HL-60 (cell line): Measurements from ENCODE around the gene KDM4C.

Source experiments
- DNase-seq, 2 experiments: peaks; one replicate each; pipeline ENCODE4 v3.0.0-alpha.2; 2010 to 2020; ENCODE audit warnings: low read depth in 1 of 2, low spot score in 1 of 2
- H3K27ac ChIP-seq: fragments of 250-450 bp; sonication (Bioruptor Pico); replicated peaks from 2 replicates; pipeline ENCODE4 v1.5.1; 2020; ENCODE audit warnings: mild to moderate bottlenecking, moderate library complexity
- H3K27me3 ChIP-seq: fragments of 250-450 bp; sonication (Bioruptor Pico); 2 replicates; pipeline ENCODE4 v1.5.1; 2021; ENCODE audit warnings: mild to moderate bottlenecking, moderate library complexity; ENCODE audit not compliant: insufficient read depth, poor library complexity, severe bottlenecking
- H3K4me3 ChIP-seq: replicated peaks from 2 replicates; pipeline ENCODE4 v1.5.1; 2011; ENCODE audit warnings: mild to moderate bottlenecking, control low read depth, low read length; ENCODE audit not compliant: insufficient read depth
- GABPA ChIP-seq: IDR thresholded peaks from 2 replicates; pipeline ENCODE4 v1.6.1; 2012; ENCODE audit warnings: low read depth
- POLR2AphosphoS5 ChIP-seq: IDR thresholded peaks from 2 replicates; pipeline ENCODE4 v1.6.1; 2012; ENCODE audit warnings: low read depth
- SPI1 ChIP-seq: IDR thresholded peaks from 2 replicates; pipeline ENCODE4 v1.6.1; 2012; ENCODE audit warnings: low read depth, mild to moderate bottlenecking, borderline replicate concordance
- TF ChIP-seq, protein P1 (sequence below): IDR thresholded peaks from 2 replicates; pipeline ENCODE4 v1.6.1; 2012; ENCODE audit warnings: low read depth; ENCODE audit not compliant: insufficient replicate concordance
- TF ChIP-seq, protein P2 (sequence below): IDR thresholded peaks from one replicate; pipeline ENCODE4 v1.5.1; 2011; ENCODE audit warnings: low read length, control low read depth, inconsistent platforms; ENCODE audit not compliant: insufficient read depth

The KDM4C gene

GRCh38 chr9:6931913-6932312 is 174.1 kb downstream of the KDM4C start:
- Histone ChIP-seq H3K27ac (no peak overlapping the region), H3K27me3 (no peaks in the 10 kb centered on the region), H3K4me3 (no peak overlapping the region)
- no peak for DNase-seq
- TF ChIP-seq SPI1 (no peak), POLR2AphosphoS5 (no peak), GABPA (no peak)
- TF ChIP-seq, protein P1, sequence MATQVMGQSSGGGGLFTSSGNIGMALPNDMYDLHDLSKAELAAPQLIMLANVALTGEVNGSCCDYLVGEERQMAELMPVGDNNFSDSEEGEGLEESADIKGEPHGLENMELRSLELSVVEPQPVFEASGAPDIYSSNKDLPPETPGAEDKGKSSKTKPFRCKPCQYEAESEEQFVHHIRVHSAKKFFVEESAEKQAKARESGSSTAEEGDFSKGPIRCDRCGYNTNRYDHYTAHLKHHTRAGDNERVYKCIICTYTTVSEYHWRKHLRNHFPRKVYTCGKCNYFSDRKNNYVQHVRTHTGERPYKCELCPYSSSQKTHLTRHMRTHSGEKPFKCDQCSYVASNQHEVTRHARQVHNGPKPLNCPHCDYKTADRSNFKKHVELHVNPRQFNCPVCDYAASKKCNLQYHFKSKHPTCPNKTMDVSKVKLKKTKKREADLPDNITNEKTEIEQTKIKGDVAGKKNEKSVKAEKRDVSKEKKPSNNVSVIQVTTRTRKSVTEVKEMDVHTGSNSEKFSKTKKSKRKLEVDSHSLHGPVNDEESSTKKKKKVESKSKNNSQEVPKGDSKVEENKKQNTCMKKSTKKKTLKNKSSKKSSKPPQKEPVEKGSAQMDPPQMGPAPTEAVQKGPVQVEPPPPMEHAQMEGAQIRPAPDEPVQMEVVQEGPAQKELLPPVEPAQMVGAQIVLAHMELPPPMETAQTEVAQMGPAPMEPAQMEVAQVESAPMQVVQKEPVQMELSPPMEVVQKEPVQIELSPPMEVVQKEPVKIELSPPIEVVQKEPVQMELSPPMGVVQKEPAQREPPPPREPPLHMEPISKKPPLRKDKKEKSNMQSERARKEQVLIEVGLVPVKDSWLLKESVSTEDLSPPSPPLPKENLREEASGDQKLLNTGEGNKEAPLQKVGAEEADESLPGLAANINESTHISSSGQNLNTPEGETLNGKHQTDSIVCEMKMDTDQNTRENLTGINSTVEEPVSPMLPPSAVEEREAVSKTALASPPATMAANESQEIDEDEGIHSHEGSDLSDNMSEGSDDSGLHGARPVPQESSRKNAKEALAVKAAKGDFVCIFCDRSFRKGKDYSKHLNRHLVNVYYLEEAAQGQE: no peak
- TF ChIP-seq, protein P2, sequence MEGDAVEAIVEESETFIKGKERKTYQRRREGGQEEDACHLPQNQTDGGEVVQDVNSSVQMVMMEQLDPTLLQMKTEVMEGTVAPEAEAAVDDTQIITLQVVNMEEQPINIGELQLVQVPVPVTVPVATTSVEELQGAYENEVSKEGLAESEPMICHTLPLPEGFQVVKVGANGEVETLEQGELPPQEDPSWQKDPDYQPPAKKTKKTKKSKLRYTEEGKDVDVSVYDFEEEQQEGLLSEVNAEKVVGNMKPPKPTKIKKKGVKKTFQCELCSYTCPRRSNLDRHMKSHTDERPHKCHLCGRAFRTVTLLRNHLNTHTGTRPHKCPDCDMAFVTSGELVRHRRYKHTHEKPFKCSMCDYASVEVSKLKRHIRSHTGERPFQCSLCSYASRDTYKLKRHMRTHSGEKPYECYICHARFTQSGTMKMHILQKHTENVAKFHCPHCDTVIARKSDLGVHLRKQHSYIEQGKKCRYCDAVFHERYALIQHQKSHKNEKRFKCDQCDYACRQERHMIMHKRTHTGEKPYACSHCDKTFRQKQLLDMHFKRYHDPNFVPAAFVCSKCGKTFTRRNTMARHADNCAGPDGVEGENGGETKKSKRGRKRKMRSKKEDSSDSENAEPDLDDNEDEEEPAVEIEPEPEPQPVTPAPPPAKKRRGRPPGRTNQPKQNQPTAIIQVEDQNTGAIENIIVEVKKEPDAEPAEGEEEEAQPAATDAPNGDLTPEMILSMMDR: no peak

DNA sequence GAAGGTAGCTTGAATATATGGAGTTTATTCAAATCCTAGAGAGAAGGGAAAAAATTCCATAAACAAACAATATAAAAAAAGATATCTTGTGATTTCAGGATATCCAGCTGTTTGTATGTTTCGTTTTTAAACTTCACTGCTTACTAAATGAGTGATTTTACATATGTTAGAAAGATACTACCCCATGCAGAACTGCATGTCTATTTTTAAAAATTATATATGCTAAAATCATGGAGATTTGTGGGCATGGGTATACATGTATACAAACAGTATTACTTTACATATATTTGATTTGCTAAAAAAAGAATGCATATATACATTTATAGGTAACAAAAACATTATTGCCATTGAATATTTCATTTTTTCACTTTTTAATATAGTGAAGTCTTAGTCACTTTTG is 178.3 kb downstream of the KDM4C start:
- Histone ChIP-seq H3K27ac (no peak overlapping the region), H3K4me3 (no peak overlapping the region), H3K27me3 (no peaks in the 10 kb centered on the region)
- no peak for DNase-seq
- TF ChIP-seq SPI1 (no peak), GABPA (no peak), POLR2AphosphoS5 (no peak)
- TF ChIP-seq, protein P1: no peak
- TF ChIP-seq, protein P2: no peak

- no peaks in the 10 kb centered on the region for H3K27me3 ChIP-seq
- TF ChIP-seq, protein P2: no peak
- TF ChIP-seq GABPA (no peak), SPI1 (no peak), POLR2AphosphoS5 (no peak)
- TF ChIP-seq, protein P1: no peak
- no peak for DNase-seq
- no peak overlapping the region for H3K27ac ChIP-seq
- no peak overlapping the region for H3K4me3 ChIP-seq
Measured at GRCh38 chr9:6937209-6937608, 179.4 kb downstream of the KDM4C start.
